ENCODE measurements around the gene UST.
"Not testable (repeated sequence)": the region's sequence is repeated elsewhere in the genome, so short reads cannot be mapped to it uniquely, and the experiment has no call there.

UST gene

DNA sequence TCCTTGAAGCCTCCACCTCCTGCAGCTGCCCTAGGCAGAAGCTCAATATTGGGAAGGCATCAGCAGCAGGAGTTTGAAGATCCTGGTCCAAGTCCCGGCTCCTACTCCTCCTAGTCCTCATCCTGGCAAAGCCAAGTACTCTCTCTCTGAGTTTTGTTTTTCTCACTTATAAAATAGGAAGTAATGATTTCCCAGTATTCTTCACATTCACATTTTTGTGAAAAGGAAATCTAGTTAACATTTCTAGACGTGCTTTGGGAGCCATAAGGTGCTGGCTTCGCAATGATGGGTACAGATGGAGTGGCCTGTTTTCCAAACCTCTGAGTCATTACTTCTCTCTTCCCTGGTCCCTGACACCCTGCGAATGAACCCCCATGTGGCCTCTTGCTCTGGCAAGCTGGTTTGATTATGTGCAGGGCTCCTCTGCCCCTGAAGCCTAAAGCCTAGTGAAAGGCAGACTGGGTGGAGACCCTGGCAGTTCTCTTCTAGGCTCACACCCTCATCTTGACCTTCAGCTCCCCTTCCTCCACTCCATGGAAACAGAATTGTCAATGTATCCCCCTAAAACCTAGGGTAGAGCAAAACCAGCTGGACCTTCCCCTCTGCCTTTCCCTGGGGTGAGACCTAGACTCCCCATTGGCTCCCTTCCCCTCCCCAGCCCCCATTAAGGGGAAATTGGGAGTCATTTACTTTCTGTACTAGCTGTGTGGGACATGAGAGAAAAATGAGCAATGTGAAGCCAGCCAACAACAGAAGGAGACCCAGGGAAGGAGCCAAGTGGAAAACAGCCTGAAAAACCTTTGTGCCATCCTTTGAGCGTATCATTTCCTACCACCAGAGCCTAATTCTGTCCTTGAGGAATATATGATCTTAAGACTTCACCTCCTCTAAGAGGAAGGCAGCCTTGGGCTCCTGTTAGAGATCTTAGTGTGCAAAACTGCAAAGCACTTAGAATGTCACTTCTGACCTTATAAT is 158.4 kb downstream of the UST start:
- no peak for DNase-seq (ENCODE audit: low read depth)

DNA sequence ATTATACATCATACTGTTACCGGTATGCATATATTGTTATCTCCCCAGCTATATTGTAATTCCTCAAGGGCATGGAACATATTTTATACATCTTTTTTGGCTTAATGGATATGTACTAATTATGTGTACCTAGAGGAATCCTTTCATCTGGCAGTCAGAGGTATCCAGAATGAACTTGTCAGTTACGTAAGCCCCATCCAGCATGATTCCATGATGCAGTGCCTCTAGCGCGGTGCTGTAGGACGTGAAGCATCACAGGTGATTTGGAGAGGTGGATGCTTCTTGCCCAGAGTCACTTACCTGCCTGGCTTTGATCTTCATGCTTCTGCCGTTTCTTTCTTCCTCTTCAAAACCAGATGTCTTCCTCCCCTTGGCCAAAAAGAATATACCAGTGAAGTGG is 159.1 kb downstream of the UST start:
- DNase-seq (ENCODE audit: low read depth): no peak

DNA sequence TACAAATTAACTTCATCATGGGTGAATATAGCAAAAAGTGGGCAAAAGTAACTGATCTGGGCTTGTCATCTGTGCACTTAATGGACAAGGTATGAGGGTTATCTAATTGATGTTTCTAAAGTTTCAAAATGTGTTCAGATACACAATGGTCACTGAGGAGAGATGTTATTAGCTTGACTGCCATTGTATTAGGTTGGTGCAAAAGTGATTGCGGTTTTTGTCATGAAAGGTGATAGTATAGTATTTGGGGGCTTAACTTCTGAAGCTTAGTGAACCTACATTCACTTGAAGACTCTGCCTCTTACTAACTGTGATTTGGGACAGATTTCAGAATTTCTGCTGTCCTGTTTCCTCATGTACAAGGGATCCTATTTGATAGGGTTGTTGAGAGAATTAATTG is 159.6 kb downstream of the UST start:
- no peak for DNase-seq (ENCODE audit: low read depth)

DNA sequence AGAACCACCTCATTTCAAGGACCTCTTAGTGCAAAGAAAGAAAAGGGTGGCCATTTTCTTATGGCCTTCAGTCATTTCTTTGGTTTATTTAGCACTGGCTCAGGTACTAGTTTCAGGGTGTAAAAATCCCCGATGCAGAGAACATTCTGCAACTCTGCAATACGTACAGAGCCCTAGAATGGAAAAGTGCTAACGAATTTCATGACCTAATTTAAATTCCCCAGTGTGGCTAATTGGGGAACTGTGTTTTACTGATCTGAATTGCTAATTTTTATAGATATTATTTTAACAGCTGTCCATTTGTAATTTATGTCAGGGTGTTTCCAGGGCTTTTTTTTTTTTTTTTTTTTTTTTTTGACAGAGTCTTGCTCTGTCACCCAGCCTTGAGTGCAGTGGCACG is 160.7 kb downstream of the UST start:
- DNase-seq (ENCODE audit: low read depth): no peak

DNA sequence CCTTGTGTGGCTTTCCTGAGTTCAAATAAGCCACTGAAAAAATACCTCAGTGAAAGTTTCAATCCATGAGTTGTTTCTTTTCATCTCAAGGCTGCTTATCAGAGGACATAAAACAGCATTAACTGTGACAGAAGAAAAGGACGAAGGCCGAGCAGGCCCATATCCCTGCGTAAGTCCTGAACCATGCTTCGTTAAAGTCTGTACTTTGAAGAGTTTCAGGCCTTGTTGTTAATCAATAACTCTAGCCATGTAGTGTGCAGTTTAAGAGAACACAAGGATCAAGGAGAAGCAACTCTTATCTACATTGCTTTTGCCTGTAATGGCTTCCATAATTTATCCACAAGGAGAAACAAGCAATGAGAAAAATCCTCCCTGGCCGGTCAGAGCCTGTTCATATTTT is 165.4 kb downstream of the UST start:
- DNase-seq (ENCODE audit: low read depth): no peak

DNA sequence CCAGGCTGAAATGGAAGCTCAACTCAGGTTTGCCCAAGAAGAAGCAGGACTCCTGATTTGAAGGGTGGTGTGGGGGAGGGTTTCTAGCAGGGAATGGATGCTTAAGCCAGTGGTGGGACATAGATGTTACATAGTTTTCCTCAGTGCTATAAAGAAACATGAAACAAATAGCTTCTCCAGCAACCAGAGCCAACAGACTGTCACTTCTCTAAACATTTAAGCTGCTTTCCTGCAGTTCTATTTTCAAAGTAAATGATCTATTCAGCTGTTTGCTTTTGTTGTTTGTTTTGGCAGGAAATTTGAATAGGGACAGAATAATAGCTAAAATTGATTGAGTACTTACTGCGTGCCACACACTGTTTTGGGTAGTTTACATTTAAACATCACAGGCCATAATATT is 169.0 kb downstream of the UST start:
- DNase-seq (ENCODE audit: low read depth): no peak

DNA sequence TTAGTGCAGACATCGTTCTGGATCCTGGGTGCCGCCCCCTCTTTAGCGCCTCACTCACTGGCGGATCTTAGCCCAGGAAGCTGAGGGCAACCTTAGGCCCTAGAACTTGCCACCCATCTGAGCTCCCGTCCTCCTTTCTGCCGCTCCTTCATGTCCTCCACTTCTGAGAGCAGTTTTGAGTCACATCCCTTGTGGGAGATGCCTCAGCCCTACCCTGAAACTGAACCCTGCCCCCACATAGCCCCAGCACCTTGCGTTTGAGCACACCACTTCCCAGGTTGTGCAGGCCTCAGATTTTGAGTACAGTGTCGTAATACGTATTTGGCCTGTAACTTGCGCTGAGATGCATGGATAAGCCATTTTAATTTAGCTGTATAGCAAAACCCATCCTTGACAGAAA is 169.7 kb downstream of the UST start:
- DNase-seq (ENCODE audit: low read depth): not testable (repeated sequence)

DNA sequence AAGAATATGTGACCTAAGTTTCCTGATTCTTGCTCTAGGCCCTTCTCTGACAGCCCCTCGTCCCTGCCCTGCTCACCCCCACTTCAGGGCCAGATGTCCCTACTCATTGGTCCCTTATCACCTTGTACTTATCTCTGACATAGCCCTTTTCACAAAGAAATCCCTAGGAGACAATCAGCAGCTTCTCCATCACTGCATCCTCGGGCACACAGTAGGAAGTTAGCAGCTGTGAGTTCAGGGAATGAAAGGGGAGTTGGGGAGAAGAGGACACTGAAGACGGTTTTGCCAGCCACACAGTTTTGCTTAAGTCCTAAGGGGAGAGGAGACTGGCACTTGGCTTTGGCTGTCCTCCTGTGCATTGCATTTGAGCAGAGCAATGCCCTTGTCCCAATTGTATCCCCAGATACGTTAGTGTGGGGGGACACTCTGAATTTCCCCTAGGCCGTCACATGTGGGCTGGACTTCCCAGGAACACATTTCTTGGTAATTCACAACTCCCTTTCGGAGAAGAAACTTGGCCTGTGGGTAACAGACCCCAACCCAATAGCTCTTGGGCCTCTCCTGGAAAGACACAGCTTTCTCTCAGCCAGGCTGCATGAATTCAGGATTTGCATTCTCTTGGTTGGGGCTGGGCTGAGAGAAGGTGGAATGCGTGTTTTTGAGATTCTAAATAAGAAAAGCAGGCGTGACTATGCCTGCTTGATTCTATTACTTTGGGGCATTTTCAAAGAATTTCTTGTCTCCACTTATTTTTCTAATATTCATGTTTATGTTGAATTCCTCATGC is 177.6 kb downstream of the UST start:
- DNase-seq (ENCODE audit: low read depth): no peak

DNA sequence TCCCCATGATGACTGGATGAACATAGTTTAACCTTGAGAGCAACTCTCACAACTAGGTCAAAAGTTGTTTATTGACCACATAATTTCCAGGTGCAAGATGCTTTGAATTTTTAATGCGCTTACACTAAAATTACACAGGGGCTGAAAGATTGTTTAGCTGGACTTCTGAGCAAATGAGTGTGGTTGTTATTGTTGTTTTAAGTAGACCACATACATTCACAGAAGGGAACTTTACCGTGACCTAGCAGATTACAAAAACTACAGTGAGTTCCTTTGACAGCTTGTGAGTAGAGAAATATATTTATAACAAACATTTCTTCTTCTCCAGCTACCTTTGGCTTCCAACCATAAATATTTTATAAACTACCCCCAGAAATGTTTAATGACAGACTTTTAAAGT is 178.9 kb downstream of the UST start:
- DNase-seq (ENCODE audit: low read depth): no peak

DNA sequence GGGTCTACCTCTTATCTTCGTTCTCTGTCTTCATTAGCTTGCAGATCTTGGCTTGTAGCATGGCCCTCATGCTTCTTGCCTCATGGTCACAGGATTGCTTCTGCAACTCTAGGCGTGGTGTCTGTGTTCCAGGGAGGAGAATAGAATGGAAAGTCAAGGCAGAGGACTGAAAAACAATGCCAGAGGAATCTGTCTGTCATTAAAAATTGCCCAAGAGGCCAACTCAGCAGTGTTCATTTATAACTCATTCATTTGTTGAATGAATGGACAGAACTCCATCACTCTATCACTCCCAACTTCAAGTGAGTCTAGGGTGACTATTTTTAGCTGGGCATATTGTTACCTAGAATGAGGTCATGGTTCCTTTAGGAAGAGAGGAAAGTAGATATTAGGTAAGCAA is 179.6 kb downstream of the UST start:
- no peak for DNase-seq (ENCODE audit: low read depth)

DNA sequence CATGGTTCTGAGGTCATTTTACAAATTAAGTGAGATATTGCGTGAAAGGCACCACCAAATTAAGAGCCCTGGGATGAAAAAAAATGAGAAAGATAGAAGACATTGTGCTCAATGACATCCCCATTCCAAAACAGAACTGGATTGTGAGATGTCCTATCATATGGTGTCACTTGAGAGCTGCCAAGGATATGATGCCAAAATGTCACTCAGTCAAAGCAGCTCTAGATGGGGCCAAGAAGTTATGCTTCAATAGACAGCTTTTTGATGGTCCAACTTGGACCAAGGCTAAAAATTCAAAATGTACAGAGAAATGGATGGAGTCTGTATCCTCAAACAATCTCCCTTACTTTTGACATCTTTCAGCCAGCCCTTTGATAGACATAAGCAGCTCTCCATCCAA is 180.8 kb downstream of the UST start:
- DNase-seq (ENCODE audit: low read depth): no peak

DNA sequence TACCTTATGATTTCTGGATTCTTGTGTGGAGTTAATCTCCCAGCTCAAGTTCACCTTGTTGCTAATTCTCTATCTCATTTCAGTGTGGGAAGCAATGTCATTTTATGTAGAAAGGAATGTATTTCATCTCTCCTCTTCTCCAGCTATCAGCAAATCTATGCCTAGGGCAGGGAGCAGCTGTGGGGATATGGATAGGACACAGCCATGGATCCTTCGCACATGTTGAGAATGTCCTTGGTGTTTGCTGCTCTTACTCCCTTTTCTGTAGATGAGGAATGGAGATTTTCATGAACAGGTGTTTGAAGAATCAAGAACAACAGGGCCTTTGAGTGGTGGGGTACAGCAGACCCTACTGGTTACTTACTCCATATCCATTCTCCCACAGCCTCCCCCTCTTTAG is 182.0 kb downstream of the UST start:
- no peak for DNase-seq (ENCODE audit: low read depth)

DNA sequence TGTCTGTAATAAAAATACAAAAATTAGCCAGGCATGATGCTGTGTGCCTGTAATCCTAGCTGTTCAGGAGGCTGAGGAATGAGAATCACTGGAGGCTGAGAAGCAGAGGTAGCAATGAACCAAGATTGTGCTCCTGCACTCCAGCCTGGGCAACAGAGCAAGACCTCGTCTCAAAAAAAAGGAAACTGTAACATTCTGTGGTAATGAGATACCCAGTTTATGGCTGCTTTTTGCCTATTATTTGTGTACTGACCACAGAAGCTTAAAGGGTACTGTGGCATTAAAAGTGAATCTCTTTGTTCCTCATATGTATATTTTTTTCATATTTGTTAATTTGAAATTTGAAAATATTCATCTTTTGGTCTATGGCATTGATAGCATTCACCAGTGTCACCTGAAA is 185.4 kb downstream of the UST start:
- DNase-seq (ENCODE audit: low read depth): no peak

DNA sequence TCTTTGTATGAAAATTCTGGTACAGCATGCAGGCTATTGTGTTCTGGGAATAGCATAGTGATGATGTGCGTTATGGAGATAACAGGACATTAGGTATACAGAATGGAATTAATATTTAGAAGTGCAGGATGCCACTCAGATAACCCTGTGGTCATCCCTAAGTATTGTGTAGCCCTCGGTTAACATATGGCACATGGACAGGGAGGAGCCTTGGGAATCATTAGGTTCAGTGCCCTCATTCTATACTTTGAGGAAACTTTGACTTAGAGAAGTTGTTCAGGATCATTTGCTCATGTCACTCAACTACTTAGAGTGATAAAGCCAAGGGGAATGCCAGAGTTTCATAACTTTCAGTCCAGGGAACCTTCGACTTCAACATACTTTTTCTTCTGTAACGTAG is 185.9 kb downstream of the UST start:
- no peak for DNase-seq (ENCODE audit: low read depth)

DNA sequence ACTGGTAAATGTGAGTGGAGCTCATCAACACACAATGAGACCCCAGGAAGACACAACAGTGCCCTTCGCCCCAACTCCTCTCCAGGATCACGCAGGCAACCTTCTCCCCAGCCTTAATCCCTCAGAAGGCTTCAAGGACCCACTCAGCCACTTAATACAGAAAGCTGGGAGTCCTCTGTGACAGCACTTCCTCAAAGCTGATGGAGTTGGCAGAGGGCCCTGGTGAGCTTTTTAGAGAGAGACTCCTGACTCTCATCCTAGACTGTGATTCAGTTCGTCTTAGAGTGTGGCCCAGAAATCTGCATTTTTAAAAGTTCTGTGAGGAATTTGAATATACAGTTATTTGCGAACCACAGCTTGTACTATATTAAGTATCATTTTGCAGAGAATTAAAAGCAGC is 187.7 kb downstream of the UST start:
- DNase-seq (ENCODE audit: low read depth): no peak

DNA sequence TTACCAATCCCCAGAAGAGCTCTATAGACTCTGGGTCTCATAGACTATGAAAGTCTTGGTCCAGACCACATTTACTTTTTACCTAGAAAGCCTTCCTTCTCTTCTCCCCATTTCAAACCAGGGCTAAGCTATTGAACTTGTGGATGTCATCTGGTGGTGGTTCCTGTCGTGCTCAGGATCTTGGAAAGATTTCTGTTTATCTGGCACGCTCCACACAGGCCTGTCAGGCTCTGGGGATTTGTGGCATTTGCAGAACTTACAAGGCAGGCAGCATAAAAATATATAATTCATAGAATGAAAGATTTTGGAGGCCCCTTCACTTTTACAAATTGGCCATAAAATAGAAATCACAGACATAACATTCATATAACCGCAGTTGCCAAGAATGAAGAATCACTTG is 188.1 kb downstream of the UST start:
- no peak for DNase-seq (ENCODE audit: low read depth)

DNA sequence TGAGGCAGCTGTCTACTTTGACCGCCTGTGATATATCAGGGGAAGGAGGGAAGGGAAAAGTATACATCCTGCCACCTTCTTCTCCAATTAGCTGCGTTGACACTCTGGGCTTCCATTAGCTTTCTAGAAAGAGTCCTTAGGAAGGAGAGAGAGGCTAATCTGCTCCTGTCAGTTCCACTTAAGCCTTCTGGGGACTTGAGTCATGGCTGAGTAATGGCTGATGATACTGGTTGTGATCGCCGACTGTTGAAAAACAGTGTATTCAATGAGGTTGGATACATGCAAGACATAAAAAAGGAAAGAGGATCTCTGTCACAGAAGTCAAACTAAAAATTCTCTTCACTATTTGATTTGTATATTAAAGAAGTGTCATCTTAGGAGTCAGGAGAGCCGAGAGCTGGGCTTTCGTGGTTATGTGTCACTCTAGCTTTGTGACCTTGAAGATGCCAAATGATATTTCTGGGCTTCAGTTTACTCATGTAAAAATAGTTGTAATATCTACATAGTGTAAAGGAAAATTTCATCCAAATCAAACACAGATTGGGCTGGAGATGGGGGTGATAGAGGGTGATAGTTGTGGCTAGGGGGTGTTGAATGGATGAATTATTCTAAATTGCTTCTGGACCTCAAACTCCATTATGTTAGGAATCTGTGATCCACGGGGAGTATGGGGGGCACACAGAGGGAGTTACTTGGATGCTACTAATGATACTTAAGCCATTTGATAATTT is 189.0 kb downstream of the UST start:
- DNase-seq (ENCODE audit: low read depth): peak; percentile 86

DNA sequence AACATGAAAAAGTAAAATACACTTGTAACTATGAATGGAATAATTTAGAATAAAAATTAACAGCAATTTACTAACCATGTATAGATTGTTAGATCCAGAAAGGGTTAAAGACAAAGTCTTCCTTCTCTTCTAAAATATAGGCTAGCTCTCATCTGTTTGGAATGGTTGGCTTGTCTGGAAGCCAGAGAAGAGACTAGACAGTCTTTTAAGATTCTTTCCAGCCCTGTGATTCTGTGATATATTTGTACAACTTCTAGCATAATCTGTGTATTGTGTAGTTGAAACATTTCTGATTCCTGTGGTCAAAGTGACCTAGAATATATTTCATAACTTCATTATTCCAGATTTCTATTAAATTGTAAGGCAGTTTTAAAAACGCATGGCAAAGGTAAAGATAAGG is 196.6 kb downstream of the UST start:
- no peak for DNase-seq (ENCODE audit: low read depth)

DNA sequence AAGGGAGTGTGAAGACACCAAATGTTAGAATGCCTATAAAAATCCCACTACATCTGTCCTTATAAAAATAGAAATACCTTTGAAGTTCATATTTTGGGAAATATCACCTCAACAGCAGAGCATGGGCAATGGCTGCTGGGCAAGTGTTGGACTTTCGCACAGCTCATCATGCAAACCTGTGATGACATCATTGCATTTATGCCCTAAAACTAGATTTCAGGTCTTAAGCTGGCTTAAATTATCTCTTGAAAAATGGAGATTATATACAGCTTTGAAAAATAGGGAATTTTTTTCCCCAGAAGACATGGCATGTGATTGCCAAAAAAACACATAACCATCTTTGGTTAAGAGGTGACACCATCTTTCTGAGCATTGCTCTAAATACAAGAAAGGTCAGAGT is 197.8 kb downstream of the UST start:
- DNase-seq (ENCODE audit: low read depth): no peak

DNA sequence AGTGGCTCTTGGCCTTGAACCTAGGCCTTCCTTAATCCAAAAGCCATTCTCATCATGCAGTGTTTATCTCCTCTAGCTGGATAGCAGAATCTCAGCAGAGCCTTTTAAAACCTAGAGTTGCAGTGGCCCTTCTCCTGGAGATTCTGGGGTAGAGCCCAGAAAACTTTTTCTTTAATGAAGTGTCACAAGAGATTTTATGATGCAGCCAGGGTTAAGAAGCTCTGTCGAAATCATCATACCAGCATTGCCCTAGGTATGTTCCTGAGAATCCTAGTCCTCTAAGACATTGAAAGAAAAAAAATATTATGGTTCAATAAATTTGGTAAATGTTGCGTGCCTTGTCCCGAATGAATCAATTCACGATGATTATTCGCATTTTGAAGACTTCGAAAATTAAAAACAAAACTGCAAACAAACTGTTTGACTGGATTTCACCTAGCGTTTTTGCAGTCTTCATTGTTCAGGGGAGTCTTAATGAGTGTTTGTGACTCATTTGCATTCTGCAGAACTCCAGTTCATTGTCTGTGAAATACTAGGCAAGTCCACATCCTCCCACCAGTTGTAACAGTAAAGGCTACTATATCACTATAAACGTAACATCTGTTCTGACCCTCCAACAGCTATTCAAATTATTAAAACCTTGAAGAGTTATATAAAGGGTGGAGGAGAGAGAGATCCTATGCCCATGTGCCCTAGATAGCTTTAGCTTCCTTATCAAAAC is 198.6 kb downstream of the UST start:
- no peak for DNase-seq (ENCODE audit: low read depth)

DNA sequence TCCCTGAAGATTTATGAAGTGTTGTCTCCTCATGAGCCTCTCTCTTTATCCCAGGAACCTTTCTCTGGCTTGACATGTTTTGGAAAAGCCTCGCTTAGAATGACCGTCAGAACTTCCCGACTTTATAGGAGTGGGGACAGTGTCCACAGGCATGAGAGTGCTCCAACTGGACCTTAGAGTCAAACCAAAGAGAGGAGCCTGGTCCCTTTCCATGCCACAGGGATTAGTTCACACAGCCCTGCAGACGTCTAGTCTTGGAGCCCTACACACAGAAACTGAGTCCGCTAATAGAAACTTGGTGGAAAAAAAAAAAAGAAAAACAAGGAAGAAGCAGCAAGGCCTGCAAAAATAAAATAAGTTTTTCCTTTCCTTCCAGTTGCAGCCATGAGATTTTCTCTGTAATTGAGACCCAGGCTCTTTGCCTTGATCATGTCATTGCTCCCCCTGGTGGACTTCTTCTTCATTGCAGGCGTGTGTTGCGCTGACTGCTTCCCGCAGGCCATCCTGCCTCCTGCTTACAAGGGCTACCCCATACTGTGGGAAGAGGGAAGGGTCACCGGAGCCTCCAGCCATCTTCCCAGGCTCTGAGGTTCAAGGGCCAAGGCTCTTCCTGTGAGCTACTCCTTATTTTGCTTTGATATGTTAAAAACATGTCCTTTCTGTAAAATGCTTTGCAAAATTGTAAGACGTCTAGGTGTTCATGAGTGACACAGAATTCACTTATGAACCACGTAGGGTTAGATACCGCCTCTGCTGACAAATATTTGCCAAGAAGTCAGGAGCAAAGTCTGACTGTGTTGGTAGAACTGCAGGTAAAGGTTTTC is 201.0 kb downstream of the UST start:
- peak; percentile 83 for DNase-seq (ENCODE audit: low read depth)
